Upper lobe of left lung (tissue), 6 donors: Measurements from ENCODE around the gene TRMT1. TPM values are rescaled to one million over a fixed set of nuclear protein-coding genes. Genes with fewer than 3 reads are reported as not detected.
A peak's percentile ranks its signal among the peaks of the same experiment; 100 is the strongest.

ENCODE experiments used
- ATAC-seq, 2 donors: fragments of 200-7000 bp; cut with Tn5 transposase; one replicate each; pipeline ENCODE4 v1.9.1; 2022; ENCODE audit warnings: mild to moderate bottlenecking in 2 of 2, moderate library complexity in 2 of 2; ENCODE audit not compliant: low FRiP score in 2 of 2
- DNase-seq, 2 donors: peaks; one replicate each; pipeline ENCODE4 v3.0.0-alpha.2; 2019 to 2020
- H3K27ac ChIP-seq, 4 donors: fragments of 200-600 bp; sonication (generic); one replicate each; pipeline ENCODE4 v1.5.1; 2016 to 2019
- H3K27me3 ChIP-seq, 4 donors: fragments of 200-600 bp; sonication (generic); one replicate each; pipeline ENCODE4 v1.5.1; 2017 to 2019
- H3K36me3 ChIP-seq, 4 donors: fragments of 200-600 bp; sonication (generic); one replicate each; pipeline ENCODE4 v1.5.1; 2016 to 2019
- H3K4me1 ChIP-seq, 4 donors: fragments of 200-600 bp; sonication (generic); one replicate each; pipeline ENCODE4 v1.5.1; 2018 to 2019
- H3K4me3 ChIP-seq, 4 donors: fragments of 200-600 bp; sonication (generic); one replicate each; pipeline ENCODE4 v1.5.1; 2017 to 2019; ENCODE audit warnings: mild to moderate bottlenecking in 2 of 4, moderate library complexity in 1 of 4
- H3K9me3 ChIP-seq, 4 donors: fragments of 200-600 bp; sonication (generic); one replicate each; pipeline ENCODE4 v1.5.1; 2018 to 2019
- CTCF ChIP-seq, 6 experiments: fragments of 450-650 bp in 4 of 6; fragments of 200-600 bp in 2 of 6; sonication (generic) in 2 of 6; IDR thresholded peaks; one replicate each; pipeline ENCODE4 v1.5.1; 2016 to 2019; ENCODE audit warnings: antibody characterized with exemption in 6 of 6
- EP300 ChIP-seq, 4 donors: sonication (generic); formaldehyde crosslinking; IDR thresholded peaks; one replicate each; pipeline ENCODE4 v1.5.1; 2017; ENCODE audit warnings: antibody characterized with exemption in 4 of 4, control low read depth in 2 of 4
- POLR2A ChIP-seq, 4 donors: fragments of 450-650 bp; IDR thresholded peaks; one replicate each; pipeline ENCODE4 v1.5.1; 2016 to 2017; ENCODE audit warnings: antibody characterized with exemption in 4 of 4, mild to moderate bottlenecking in 2 of 4
- POLR2AphosphoS5 ChIP-seq, 2 donors: sonication (generic); formaldehyde crosslinking; IDR thresholded peaks; one replicate each; pipeline ENCODE4 v1.5.1; 2017; ENCODE audit warnings: antibody characterized with exemption in 2 of 2
- WGBS, 2 donors: methylation state at CpG; one replicate each; pipeline ENCODE4 v1.1.5; 2017 to 2018; 5-methylcytosine and 5-hydroxymethylcytosine counted together
- total RNA-seq, 6 donors: library from RNA; depleted of rRNA in 4 of 6; stranded (reverse); fragments of >200 nt in 4 of 6; gene quantifications; one replicate each; pipeline versions ENCODE4 v1.1.0 to v1.2.1, GENCODE V29; 2016 to 2021
- donor health status: DM: no; HTN: no; CAD: no; lungs with moderate emphysema.
- donor health status: DM: no; HTN: yes; CAD: no; lungs with severe emphysema.

The TRMT1 gene
- total RNA-seq, 6 donors from 2014 or later = 27.2 to 92.2 (median 33.1) TPM

- Histone ChIP-seq H3K4me3 (peak overlapping the region; percentile 34 to 59 (median 48)), H3K9me3 (no peaks in the 10 kb centered on the region), H3K36me3 (peaks cover 0 to 3% (median under 1%) of the 10 kb centered on the region in 4 donors), H3K4me1 (peaks cover 57 to 88% (median 73%) of the 10 kb centered on the region in 4 donors), H3K27me3 (no peaks in the 10 kb centered on the region), H3K27ac (peak overlapping the region; percentile 92 to 98 (median 95))
- WGBS, 2 donors = 0 to 3% methylated on average over 4 of the region's 7 CpGs
- ATAC-seq = no peak
- DNase-seq = no peak
- no peak for TF ChIP-seq POLR2AphosphoS5 (IDR thresholded peaks at IDR 0.05)
- peak in 1 of 4 donors; percentile 34 for TF ChIP-seq POLR2A (IDR thresholded peaks at IDR 0.05)
These were observed 14.2 kb downstream of the TRMT1 start for GRCh38 chr19:13102416-13102665.

GRCh38 chr19:13101590-13102415 is 14.7 kb downstream of the TRMT1 start:
- Histone ChIP-seq H3K27me3 (no peaks in the 10 kb centered on the region), H3K4me3 (peak overlapping the region; percentile 34 to 59 (median 48)), H3K9me3 (no peaks in the 10 kb centered on the region), H3K36me3 (peaks cover 0 to 3% (median 0%) of the 10 kb centered on the region in 4 donors), H3K27ac (peak overlapping the region; percentile 92 to 98 (median 95)), H3K4me1 (peaks cover 58 to 91% (median 75%) of the 10 kb centered on the region in 4 donors)
- 28 to 57% methylated on average over 6 to 7 of the region's 7 CpGs for WGBS, 2 donors
- ATAC-seq (no peak), DNase-seq (no peak)
- TF ChIP-seq POLR2A (IDR thresholded peaks at IDR 0.05) = no peak
- TF ChIP-seq POLR2AphosphoS5 (IDR thresholded peaks at IDR 0.05) = no peak
- no peak for TF ChIP-seq EP300 (IDR thresholded peaks at IDR 0.05)
- no peak for TF ChIP-seq CTCF (IDR thresholded peaks at IDR 0.05)

GRCh38 chr19:13100841-13101589 is 15.5 kb downstream of the TRMT1 start:
- WGBS, 2 donors = 57 to 60% methylated on average over 9 to 14 of the region's 18 CpGs
- H3K27ac ChIP-seq = peak overlapping the region; percentile 92 to 98 (median 95)

GRCh38 chr19:13100031-13100588 is 16.4 kb downstream of the TRMT1 start:
- TF ChIP-seq POLR2A (IDR thresholded peaks at IDR 0.05) (no peak), CTCF (IDR thresholded peaks at IDR 0.05) (peak in 1 of 6 experiments; percentile 4)

More at GRCh38 chr19:13100841-13101589, 15.5 kb downstream of the TRMT1 start:
- H3K4me1 ChIP-seq = peaks cover 63 to 97% (median 79%) of the 10 kb centered on the region in 4 donors
- no peaks in the 10 kb centered on the region for H3K9me3 ChIP-seq
- peaks cover 0 to 3% (median 0%) of the 10 kb centered on the region in 4 donors for H3K36me3 ChIP-seq
- peak overlapping the region; percentile 34 to 59 (median 48) for H3K4me3 ChIP-seq
- DNase-seq (peak in 1 of 2 donors; percentile 39), ATAC-seq (no peak)
- H3K27me3 ChIP-seq = no peaks in the 10 kb centered on the region
- TF ChIP-seq POLR2AphosphoS5 (IDR thresholded peaks at IDR 0.05) (no peak), CTCF (IDR thresholded peaks at IDR 0.05) (peak in 4 of 6 experiments; percentile 11 to 36 (median 24))

More at GRCh38 chr19:13100031-13100588, 16.4 kb downstream of the TRMT1 start:
- Histone ChIP-seq H3K4me1 (peaks cover 72 to 97% (median 83%) of the 10 kb centered on the region in 4 donors), H3K9me3 (no peaks in the 10 kb centered on the region), H3K36me3 (peaks cover 0 to 8% (median 3%) of the 10 kb centered on the region in 4 donors), H3K27ac (peak overlapping the region; percentile 92 to 98 (median 95)), H3K27me3 (no peaks in the 10 kb centered on the region), H3K4me3 (peak overlapping the region in 3 of 4 donors; percentile 34 to 59 (median 55))
- 51 to 54% methylated on average over 5 to 12 of the region's 12 CpGs for WGBS, 2 donors
- no peak for ATAC-seq
- DNase-seq = peak in 1 of 2 donors; percentile 31
